Measurements from ENCODE around the gene RTP5.

DNA sequence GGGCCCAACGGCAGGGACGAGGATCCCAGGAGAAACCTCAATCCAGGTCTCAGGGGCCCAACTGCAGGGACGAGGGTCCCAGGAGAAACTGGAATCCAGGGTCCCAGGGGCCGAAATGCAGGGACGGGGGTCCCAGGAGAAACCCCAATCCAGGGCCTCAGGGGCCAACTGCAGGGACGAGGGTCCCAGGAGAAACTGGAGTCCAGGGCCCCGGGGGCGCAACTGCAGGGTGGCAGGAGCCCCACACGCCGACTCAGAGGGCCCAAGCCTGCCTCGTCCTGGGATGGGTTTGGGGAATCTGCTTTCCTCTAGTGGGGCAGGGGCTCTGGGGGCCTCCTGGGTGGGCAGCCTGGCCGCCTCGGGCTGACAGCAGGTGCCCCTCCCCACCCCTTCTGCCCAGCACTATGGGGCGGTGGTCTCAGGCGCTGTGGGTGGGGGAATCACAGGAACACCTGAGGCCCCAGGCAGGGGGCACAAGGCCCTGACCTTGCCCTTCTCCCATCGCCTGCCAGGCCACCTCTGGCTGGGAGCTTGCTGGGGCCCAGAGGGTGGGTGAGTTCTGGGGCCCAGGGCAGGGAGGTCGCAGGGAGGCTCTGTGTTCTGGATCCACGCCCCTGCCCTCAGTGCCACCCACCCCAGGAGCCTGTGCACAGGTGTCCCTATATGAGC is 7.1 kb downstream of the RTP5 start:
- TF ChIP-seq MYC (IDR thresholded peaks at IDR 0.05; ENCODE audit: low read depth, low read length) (no peak), CTCF (IDR thresholded peaks at IDR 0.05; ENCODE audit: low read depth, low read length) (no peak)

Measured in NB4 (cell line).